Measurements from ENCODE around the gene SLC49A4. TPM values are rescaled to one million over a fixed set of nuclear protein-coding genes. Genes with fewer than 3 reads are reported as not detected.
"Not testable (repeated sequence)": the region's sequence is repeated elsewhere in the genome, so short reads cannot be mapped to it uniquely, and the experiment has no call there.

SLC49A4 gene
- total and polyA plus RNA-seq, 2 of the 13 experiments (the other 11 are each of a cell fraction or from before 2014, with no cell fraction given): 6.5 to 16.3 TPM

GRCh38 chr3:122745369-122746021, 49.4 kb upstream of the SLC49A4 start:
- no peak for TF ChIP-seq ZNF766 (CRISPR knock-in tag; IDR thresholded peaks at IDR 0.05; ENCODE audit: borderline replicate concordance)
- no peak for TF ChIP-seq NFAT5 (CRISPR knock-in tag; IDR thresholded peaks at IDR 0.05)
- no peak for TF ChIP-seq ZBTB21 (CRISPR knock-in tag; IDR thresholded peaks at IDR 0.05)
- TF ChIP-seq ZFP91 (CRISPR knock-in tag; IDR thresholded peaks at IDR 0.05; ENCODE audit: borderline replicate concordance): no peak
- TF ChIP-seq ZNF737 (CRISPR knock-in tag; IDR thresholded peaks at IDR 0.05; ENCODE audit: borderline replicate concordance): no peak
- TF ChIP-seq NBN (conservative IDR thresholded peaks at IDR 0.05): no peak
- TF ChIP-seq ZNF121 (CRISPR knock-in tag; IDR thresholded peaks at IDR 0.05): no peak
- no peak for TF ChIP-seq ZNF768 (CRISPR knock-in tag; IDR thresholded peaks at IDR 0.05)
- TF ChIP-seq ZNF660 (CRISPR knock-in tag; IDR thresholded peaks at IDR 0.05; ENCODE audit: borderline replicate concordance, low read depth): no peak
- in situ Hi-C loops (cut with HindIII; ENCODE audit: extremely low pct_ligation_motif_present, low pct_unique_long_range_greater_than_20kb): no loop called here
- intact Hi-C loops (cut with micrococcal nuclease; ENCODE audit: unreplicated experiment): no loop called here
- H3K4me3 ChIP-seq (replicated peaks in 1 of 3; ENCODE audit: insufficient read depth in 1 of 3, low read depth in 2 of 3, low read length in 3 of 3): no peak overlapping the region
- FAIRE-seq: no peak
- ChIA-PET POLR2A (no interaction called here), CTCF (ENCODE audit: low intra/inter-chr PET ratio, low total read pairs) (no interaction called here)
- no peaks in the 10 kb centered on the region for H3K27me3 ChIP-seq (ENCODE audit: control insufficient read depth in 1 of 2, insufficient read depth in 2 of 2, low read length in 2 of 2)
- no peaks in the 10 kb centered on the region for H3K79me2 ChIP-seq (ENCODE audit: insufficient read depth, low read length)
- H3K36me3 ChIP-seq (replicated peaks in 1 of 2; ENCODE audit: control insufficient read depth in 1 of 2, insufficient read depth in 2 of 2, low read length in 2 of 2): 0 out of 5 replicates have a peak, but pooled peaks cover 0 to under 1% of the 10 kb centered on the region in 2 experiments
- no peak for ATAC-seq
- DNase-seq (ENCODE audit: low spot score): no peak
- H4K20me1 ChIP-seq (ENCODE audit: insufficient read depth, low read length): no peaks in the 10 kb centered on the region
- H2AFZ ChIP-seq (ENCODE audit: low read length): no peak overlapping the region
- H3K4me1 ChIP-seq (ENCODE audit: insufficient read depth, low read length): no peaks in the 10 kb centered on the region
- no peak overlapping the region for H3K9ac ChIP-seq (ENCODE audit: insufficient read depth, low read depth, low read length)
- no TSS peak for BruUV-seq (replicated peaks)
- H3K4me2 ChIP-seq (ENCODE audit: low read depth, low read length): no peak overlapping the region
- H3K27ac ChIP-seq (ENCODE audit: extremely low read length, insufficient read depth, low read length): no peak overlapping the region
- WGBS (ENCODE audit: low lambda C conversion rate): 85% methylated on average over 4 of the region's 4 CpGs
- no peaks in the 10 kb centered on the region for H3K9me3 ChIP-seq (ENCODE audit: low read length)

- DNase-seq (ENCODE audit: low spot score); in situ Hi-C loops (cut with HindIII; ENCODE audit: extremely low pct_ligation_motif_present, low pct_unique_long_range_greater_than_20kb); H3K36me3 ChIP-seq (replicated peaks in 1 of 2; ENCODE audit: control insufficient read depth in 1 of 2, insufficient read depth in 2 of 2, low read length in 2 of 2); H3K79me2 ChIP-seq (ENCODE audit: insufficient read depth, low read length); H3K4me2 ChIP-seq (ENCODE audit: low read depth, low read length); BruUV-seq (replicated peaks); FAIRE-seq; intact Hi-C loops (cut with micrococcal nuclease; ENCODE audit: unreplicated experiment); H3K27me3 ChIP-seq (ENCODE audit: control insufficient read depth in 1 of 2, insufficient read depth in 2 of 2, low read length in 2 of 2); H3K27ac ChIP-seq (ENCODE audit: extremely low read length, insufficient read depth, low read length); H3K9me3 ChIP-seq (ENCODE audit: low read length); CTCF ChIA-PET (ENCODE audit: low intra/inter-chr PET ratio, low total read pairs); ATAC-seq; H3K4me1 ChIP-seq (ENCODE audit: insufficient read depth, low read length); H2AFZ ChIP-seq (ENCODE audit: low read length); H3K4me3 ChIP-seq (replicated peaks in 1 of 3; ENCODE audit: insufficient read depth in 1 of 3, low read depth in 2 of 3, low read length in 3 of 3); POLR2A ChIA-PET; H3K9ac ChIP-seq (ENCODE audit: insufficient read depth, low read depth, low read length); H4K20me1 ChIP-seq (ENCODE audit: insufficient read depth, low read length): not testable (repeated sequence)
- 88% methylated on average over 7 of the region's 35 CpGs for WGBS (ENCODE audit: low lambda C conversion rate)
Observed at GRCh38 chr3:122747295-122747694, 47.6 kb upstream of the SLC49A4 start.

Data from HepG2 (cell line).